HEK293T (cell line): ENCODE data around the gene KLC3.

ENCODE experiments used
- ARNT ChIP-seq: fragments of 450-650 bp; IDR thresholded peaks from 2 replicates; pipeline ENCODE4 v1.6.1; 2017; ENCODE audit warnings: mild to moderate bottlenecking
- BHLHE40 ChIP-seq: fragments of 450-650 bp; IDR thresholded peaks from 2 replicates; pipeline ENCODE4 v1.6.1; 2016; ENCODE audit warnings: mild to moderate bottlenecking, moderate library complexity, borderline replicate concordance
- ELF4 ChIP-seq: fragments of 450-650 bp; IDR thresholded peaks from 2 replicates; pipeline ENCODE4 v1.6.1; 2017; ENCODE audit warnings: antibody characterized with exemption
- FOXA1 ChIP-seq: fragments of 450-650 bp; IDR thresholded peaks from 2 replicates; pipeline ENCODE4 v1.6.1; 2016; ENCODE audit warnings: mild to moderate bottlenecking
- FOXK2 ChIP-seq: fragments of 450-650 bp; IDR thresholded peaks from 2 replicates; pipeline ENCODE4 v1.6.1; 2016; ENCODE audit warnings: mild to moderate bottlenecking
- FOXM1 ChIP-seq: fragments of 450-650 bp; IDR thresholded peaks from 2 replicates; pipeline ENCODE4 v1.6.1; 2017; ENCODE audit warnings: mild to moderate bottlenecking, borderline replicate concordance
- HDGF ChIP-seq: fragments of 450-650 bp; IDR thresholded peaks from 2 replicates; pipeline ENCODE4 v1.6.1; 2017; ENCODE audit warnings: antibody characterized with exemption, borderline replicate concordance
- L3MBTL2 ChIP-seq: fragments of 450-650 bp; conservative IDR thresholded peaks from 2 replicates; pipeline ENCODE4 v1.6.1; 2016; ENCODE audit warnings: mild to moderate bottlenecking
- LEF1 ChIP-seq: fragments of 450-650 bp; IDR thresholded peaks from 2 replicates; pipeline ENCODE4 v1.6.1; 2017; ENCODE audit warnings: mild to moderate bottlenecking, borderline replicate concordance
- NFRKB ChIP-seq: fragments of 450-650 bp; IDR thresholded peaks from 2 replicates; pipeline ENCODE4 v1.6.1; 2016; ENCODE audit warnings: mild to moderate bottlenecking, moderate library complexity
- SP1 ChIP-seq: fragments of 450-650 bp; IDR thresholded peaks from 2 replicates; pipeline ENCODE4 v1.6.1; 2017
- SUZ12 ChIP-seq: fragments of 450-650 bp; IDR thresholded peaks from 2 replicates; pipeline ENCODE4 v1.6.1; 2016; ENCODE audit warnings: mild to moderate bottlenecking

GRCh38 chr19:45380107-45380506, 39.6 kb downstream of the KLC3 start:
- TF ChIP-seq SP1 (no peak), LEF1 (no peak), SUZ12 (no peak), BHLHE40 (no peak), FOXK2 (no peak), FOXM1 (no peak), FOXA1 (no peak), ARNT (no peak), NFRKB (no peak), ELF4 (no peak), HDGF (no peak), L3MBTL2 (no peak)
